Fibroblast of upper back skin (primary cell): Measurements from ENCODE around the gene HDAC7.
"Not testable (repeated sequence)": the region's sequence is repeated elsewhere in the genome, so short reads cannot be mapped to it uniquely, and the experiment has no call there.

ENCODE experiments used
- DNase-seq: peaks from one replicate; pipeline ENCODE4 v3.0.0-alpha.2; 2013

HDAC7 gene

GRCh38 chr12:47828008-47828975 is 8.6 kb upstream of the HDAC7 start:
- DNase-seq, result no peak

GRCh38 chr12:47825173-47825639 is 5.5 kb upstream of the HDAC7 start:
- DNase-seq, result no peak

DNA sequence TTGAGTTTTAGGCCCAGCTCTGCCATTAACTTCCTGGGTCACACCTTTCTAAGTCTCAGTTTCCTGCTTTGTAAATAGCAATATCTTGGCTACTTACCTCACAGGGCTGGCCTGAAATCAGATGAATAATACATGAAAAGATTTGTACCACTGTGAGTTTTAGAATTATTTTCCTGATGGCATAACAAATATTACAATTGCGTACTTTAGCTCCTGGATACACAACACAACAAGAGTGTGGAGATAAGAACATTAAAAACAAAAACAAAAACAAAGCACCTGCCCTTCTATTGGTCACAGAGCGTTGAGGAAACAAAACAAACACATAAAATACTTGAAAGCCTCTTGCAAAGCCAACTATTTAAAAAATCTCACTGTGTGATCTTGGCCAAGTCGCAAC is 4.9 kb upstream of the HDAC7 start:
- DNase-seq, result no peak

DNA sequence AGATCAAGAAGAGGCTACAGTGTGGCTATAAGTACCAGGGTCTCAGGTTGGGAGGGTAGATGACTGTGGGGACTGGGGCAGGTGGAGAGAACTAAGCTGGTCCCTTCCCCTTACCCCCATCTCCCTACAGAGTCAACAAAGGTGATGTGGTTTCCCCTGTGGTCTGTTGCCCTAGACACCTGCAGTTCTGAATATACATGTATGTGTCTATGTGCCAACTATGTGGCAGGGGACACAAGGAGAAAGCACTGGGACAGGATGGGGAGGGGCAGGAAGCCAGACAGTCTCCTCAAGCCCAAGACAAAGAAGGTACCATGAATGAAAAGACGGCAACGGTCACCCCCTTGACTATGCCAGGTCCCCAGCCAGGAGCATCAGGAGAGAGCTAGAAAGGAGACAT is 4.5 kb upstream of the HDAC7 start:
- no peak for DNase-seq

GRCh38 chr12:47823422-47824086 is 3.9 kb upstream of the HDAC7 start:
- no peak for DNase-seq

DNA sequence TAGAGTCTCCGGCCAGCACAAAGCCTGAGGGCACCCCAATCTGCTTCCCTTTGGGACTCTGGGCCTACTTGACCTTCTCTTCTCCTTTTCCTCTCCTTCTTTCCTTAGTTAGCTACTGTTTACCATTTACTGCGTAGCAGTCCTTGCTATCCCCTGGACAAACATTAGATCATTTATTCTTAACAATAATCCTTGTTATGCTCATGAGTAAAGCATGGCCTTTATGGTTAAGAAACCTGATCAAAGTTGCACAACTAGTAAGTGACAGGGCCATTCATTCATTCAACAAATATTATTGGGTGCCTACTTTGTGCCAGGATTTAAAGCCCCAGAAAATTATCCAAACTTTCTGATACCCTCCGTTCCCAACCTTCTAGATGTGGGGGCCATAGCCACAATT is 3.2 kb upstream of the HDAC7 start:
- no peak for DNase-seq

GRCh38 chr12:47822401-47822800 is 2.7 kb upstream of the HDAC7 start:
- no peak for DNase-seq

DNA sequence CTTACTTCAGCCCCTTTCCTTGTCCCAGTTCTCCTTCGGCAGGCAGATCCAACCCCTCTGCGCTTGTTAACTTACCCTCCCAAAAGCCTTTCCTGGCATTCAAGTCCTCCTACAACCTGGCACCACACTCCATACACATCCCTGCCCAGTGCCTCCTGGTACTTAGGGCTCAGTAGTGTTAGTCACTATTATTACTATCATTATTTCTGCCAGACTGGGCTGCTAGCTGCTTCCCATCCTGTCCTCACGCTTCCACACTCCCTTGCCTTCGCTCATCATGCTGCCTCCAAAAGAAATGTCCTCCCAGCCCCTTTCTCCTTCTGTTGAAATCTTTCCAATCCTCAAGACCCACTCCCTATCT is 1.6 kb upstream of the HDAC7 start:
- DNase-seq, result no peak

DNA sequence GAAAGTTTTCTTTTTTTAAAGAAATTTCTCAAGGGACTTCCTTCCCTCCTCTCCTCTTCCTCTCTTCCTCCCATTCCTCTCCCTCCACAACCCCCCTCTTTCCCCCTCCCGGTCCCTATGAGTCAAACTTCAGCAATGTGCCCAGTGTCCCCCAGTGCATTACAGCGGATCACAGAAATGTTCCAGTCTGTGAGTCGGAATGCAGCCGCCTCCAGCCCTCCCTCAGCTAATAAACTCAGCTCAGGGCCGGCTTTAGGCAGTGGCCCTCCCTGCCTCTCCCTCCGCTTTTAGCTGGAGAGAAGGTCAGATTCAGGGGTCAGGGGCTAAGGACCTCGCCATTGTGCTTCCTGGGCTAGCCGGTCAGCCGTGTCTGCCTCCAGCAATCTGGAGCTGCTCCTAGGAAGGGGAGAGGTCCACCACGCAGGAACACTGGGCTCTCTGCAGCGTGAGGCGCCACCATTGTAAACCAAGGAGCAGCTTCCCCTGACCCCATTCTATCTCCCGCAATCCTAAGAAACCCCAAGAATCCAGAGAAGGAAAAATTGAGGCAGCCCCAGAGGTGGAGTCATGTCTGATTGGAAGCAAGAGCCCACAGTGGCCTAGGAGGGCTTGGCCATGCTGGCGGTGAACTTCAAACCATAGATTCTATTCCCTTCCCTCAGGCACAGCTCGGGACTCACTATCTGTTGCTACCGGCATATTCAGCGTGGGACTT is 1.1 kb upstream of the HDAC7 start:
- DNase-seq, result peak; percentile 99

GRCh38 chr12:47819138-47819895 is 386 bp downstream of the HDAC7 start:
- no peak for DNase-seq

- DNase-seq, result no peak
Measured at GRCh38 chr12:47818467-47819137, 1.1 kb downstream of the HDAC7 start.

- DNase-seq, result no peak
Measured at GRCh38 chr12:47818007-47818376, 1.7 kb downstream of the HDAC7 start.

DNA sequence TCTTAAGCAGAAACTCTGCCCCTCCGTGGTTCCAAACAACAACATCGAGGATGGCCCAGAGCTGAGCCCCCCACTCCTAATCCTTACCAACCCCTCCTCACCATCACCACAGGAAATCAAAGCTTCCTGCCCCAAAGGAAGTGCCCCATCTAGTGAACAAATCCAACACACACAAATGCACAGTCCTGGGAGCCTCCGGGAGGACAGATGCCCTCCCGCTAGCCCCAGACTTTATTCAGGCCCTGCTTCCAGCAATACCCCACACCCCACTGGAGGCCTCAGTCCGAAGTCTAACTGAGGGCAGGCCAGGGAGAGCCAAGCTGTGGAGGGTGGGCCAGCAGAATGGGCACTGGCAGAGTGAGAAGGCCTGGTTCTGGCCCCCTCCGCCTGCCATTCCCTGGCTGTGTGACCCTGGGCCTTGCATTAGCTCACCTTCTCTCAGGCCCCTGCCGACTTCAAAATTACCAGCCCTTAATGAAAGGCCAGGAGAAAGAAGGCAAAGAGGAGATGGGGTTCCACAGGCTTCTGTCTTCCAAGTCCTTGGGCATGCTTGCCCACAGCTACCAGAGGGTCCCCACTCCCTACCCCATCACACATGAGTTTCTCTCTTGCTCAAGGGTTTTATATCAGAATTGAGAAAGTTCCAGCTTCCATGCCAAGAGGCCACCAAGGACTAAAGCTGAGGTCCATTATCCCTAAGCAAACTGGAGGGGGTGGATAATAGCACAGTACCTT is 2.3 kb downstream of the HDAC7 start:
- DNase-seq, result no peak

DNA sequence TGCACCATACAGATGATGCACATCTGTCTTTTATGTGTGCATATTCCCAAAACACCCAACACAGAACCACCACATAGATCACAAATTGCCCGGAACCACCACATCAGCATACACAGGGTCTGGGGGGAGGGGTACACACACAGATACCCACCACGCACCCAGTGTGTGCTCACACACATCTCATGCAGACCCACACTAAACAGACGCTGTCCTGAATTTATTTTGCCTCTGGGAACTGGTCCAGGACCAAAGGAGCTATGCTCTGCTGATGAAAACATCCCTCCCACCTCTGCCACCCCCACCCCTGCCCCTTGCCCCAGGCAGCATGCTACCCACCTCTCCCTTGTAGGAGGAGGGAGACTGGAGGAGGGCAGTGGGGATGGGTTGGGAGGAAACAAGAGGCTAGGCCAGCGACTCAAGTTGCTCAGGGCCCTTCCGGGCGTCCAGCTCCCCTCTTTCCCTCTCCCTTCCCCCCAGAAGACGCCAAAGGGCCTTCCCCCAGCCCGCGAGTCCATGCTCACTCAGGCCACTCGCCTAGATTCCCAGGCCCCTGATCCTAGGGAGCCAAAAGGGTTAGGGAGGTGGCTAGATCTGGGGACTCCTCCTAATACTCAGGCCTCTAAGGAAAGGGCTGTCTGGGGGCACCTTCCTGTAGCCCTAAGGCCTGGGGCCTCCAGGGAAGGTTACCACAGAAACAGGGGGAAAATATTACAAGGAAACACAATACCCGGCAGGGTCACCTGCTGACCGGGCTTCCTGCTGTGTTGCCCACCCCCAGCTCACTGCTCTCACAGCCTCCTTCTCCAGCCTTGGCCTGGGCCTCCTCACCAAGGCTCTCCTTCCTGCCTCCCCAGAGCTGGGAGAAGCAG is 3.1 kb downstream of the HDAC7 start:
- DNase-seq, result no peak

DNA sequence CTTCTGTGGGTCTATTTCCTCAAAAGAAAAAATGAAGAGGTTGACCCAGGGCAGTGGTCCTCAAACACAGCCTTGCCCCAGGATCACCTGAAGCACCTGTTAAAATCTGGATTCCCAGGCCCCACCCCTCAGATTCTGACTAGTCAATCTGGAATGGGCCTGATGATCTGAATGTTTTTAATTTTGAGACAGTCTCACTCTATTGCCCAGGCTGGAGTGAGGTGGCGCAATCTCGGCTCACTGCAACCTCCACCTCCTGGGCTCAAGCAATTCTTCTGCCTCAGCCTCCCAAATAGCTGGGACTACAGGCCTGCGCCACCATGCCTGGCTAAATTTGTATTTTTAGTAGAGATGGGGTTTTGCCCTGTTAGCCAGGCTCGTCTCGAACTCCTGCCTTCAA is 4.3 kb downstream of the HDAC7 start:
- not testable (repeated sequence) for DNase-seq

GRCh38 chr12:47814539-47815170 is 5.0 kb downstream of the HDAC7 start:
- DNase-seq, result no peak

DNA sequence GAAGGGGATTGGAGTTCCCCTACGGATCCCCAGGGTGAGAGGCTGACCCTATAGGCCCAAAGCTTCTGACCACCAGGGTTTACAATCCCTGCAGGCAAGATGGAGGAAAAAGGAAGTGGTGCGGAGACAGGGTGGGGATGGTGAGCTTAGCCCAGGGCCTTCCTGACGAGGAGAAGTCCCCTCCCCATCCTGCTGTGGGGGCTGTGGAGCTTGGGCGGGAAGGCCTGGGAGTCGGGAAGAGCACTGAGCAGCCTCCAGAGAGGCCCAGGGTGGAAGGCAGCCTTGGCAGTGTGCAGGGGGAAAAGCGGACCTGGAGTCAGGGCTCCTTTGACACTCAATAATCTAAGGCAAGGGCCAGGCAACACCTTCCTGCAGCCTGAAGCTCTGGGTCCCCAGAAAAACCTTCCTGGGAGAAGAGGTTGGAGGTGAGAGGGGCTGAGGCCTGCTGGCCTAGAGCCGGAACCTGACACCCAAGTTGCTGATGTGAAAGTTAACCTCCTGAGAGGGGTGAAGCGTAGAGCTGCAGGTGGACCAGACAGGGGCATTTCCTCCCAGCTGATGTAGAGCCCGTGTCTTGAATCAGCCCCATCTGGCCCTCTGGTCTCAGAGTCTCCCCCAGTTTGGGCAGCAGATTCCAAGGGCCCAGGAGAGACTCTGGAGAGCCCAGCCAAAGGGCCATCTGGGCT is 6.0 kb downstream of the HDAC7 start:
- DNase-seq, result no peak

DNA sequence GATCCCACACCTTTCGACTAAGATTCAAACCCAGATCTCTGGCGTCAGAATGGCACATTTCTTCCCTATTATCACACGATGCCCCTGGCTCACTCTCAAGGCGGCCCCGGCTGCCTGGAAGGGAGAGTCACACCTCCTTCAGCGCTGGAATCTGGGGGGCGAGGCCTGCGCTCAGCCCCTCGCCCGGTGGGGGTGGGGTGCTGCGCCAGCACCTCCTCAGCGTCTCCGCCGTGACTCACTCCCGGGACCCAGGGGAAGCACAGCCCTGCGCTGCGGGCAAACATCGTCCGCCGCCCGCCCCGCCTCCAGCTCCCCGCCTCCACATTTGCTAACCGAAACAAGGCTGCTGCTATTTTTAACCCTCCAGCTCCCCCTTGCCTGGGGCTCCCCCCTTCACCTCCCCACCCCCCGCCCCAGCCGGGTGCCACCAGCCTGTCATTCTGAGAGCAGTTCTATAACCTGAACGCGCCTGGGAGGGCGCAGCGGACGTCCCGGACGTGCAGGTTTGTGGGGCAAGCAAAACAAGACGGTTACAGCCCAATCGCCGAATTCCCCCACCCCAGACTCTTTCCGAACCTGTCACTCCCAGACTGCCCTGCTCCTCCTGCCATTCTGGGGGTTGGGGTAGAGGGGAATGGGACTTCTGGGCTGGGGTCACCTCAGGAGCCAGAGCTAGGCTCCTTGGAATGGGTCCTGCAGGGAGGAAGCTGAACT is 6.7 kb downstream of the HDAC7 start:
- peak; percentile 94 for DNase-seq
